ENCODE results near the gene BOK.
A peak's percentile ranks its signal among the peaks of the same experiment; 100 is the strongest.

BOK gene

DNA sequence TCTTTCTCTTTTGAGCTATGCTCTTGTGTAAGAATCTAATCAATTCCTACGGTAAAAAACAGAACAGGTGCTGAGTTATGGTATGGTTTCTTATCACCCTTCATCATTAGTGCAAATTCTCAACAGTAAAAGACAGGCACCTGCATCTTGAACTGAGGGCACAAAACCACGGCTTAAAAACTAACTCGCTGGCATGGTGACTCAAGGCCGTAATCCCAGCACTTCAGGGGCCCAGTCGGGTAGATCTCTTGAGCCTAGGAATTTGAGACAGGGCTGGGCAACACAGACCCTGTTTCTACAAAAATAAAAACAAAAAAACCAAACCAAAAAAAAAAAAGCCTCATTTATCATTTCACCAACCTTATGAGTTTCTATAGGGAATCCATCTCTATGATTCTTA lies 45.1 kb downstream of the BOK start:
- TF ChIP-seq, protein P1, sequence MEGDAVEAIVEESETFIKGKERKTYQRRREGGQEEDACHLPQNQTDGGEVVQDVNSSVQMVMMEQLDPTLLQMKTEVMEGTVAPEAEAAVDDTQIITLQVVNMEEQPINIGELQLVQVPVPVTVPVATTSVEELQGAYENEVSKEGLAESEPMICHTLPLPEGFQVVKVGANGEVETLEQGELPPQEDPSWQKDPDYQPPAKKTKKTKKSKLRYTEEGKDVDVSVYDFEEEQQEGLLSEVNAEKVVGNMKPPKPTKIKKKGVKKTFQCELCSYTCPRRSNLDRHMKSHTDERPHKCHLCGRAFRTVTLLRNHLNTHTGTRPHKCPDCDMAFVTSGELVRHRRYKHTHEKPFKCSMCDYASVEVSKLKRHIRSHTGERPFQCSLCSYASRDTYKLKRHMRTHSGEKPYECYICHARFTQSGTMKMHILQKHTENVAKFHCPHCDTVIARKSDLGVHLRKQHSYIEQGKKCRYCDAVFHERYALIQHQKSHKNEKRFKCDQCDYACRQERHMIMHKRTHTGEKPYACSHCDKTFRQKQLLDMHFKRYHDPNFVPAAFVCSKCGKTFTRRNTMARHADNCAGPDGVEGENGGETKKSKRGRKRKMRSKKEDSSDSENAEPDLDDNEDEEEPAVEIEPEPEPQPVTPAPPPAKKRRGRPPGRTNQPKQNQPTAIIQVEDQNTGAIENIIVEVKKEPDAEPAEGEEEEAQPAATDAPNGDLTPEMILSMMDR (IDR thresholded peaks at IDR 0.05; ENCODE audit: low read depth, low read length, missing control alignments): no peak
- no peak overlapping the region for H3K4me3 ChIP-seq (replicated peaks; ENCODE audit: low read depth, low read length)
- no peak for DNase-seq (ENCODE audit: extremely low read depth, low read depth)

DNA sequence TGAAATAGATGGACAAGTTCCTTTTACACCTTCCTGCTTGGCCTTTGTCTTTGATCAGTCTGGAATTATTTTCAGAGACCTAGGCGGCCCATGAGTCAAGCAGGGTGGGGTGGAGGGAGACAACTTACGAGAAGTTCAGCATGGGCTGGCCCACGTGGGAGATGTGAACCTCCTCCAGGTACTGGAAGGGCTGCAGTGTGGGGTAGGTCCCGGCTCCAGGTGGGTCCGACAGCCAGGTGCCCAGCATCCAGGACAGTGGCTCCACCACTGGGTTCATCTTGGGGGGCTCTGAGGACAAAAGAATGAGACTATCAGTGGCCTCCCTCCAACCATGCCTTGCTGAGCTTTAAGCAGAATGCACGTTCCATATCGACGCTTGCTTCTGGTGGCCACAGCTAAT lies 47.6 kb downstream of the BOK start:
- H3K4me3 ChIP-seq (replicated peaks; ENCODE audit: low read depth, low read length): no peak overlapping the region
- TF ChIP-seq, protein P1 (IDR thresholded peaks at IDR 0.05; ENCODE audit: low read depth, low read length, missing control alignments): no peak
- no peak for DNase-seq (ENCODE audit: extremely low read depth, low read depth)

DNA sequence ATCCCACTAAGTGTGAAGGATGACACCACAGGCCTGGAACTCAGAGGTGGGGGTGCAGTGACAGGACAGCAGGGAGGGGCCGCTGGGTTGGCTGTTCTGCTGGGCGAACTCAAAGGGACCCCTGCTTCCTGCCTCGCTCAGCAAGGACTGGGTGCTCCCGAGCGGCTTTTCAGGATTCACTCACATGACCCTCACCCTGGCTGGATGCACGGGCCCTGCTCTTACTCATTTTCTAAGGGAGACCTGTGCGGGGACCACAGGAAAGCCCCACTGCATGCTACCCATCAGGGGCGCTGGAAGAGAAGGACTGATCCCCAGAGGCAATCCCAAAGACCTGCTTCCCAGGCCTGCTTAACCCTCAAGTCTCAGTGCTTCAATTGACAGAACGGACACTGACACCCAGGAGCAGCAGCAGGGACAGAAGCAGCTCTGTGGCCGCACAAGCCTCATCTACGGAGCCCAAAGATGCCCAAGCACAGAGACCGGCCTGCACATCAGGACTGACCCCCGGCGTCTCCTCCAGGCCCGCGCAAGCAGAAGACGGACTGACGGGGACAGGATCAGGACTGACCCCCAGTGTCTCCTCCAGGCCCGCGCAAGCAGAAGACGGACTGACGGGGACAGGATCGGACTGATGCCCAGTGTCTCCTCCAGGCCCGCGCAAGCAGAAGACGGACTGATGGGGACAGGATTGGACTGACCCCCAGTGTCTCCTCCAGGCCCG lies 48.8 kb downstream of the BOK start:
- TF ChIP-seq, protein P1 (IDR thresholded peaks at IDR 0.05; ENCODE audit: low read depth, low read length, missing control alignments): no peak
- no peak overlapping the region for H3K4me3 ChIP-seq (replicated peaks; ENCODE audit: low read depth, low read length)
- no peak for DNase-seq (ENCODE audit: extremely low read depth, low read depth)

DNA sequence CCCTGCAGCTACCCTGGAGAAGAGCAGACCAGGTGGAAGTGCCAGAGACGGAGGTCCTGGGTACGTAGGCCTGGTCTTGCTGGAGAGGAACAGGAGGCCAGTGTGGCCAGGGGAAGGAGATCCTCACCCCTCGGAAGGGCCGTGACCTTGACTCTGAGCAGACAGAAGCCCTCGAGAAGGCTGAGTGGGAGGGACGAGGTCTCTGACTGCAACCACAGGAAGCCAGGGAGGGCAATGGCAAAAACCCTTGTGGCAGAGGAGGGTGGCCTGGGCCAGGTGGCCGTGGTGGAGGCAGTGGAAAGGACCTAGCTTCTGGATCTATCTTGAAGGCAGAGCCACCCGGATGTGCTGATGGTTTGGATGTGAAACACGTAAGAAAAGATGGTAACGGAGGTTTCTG lies 50.3 kb downstream of the BOK start:
- H3K4me3 ChIP-seq (replicated peaks; ENCODE audit: low read depth, low read length): no peak overlapping the region
- no peak for DNase-seq (ENCODE audit: extremely low read depth, low read depth)
- TF ChIP-seq, protein P1 (IDR thresholded peaks at IDR 0.05; ENCODE audit: low read depth, low read length, missing control alignments): no peak

DNA sequence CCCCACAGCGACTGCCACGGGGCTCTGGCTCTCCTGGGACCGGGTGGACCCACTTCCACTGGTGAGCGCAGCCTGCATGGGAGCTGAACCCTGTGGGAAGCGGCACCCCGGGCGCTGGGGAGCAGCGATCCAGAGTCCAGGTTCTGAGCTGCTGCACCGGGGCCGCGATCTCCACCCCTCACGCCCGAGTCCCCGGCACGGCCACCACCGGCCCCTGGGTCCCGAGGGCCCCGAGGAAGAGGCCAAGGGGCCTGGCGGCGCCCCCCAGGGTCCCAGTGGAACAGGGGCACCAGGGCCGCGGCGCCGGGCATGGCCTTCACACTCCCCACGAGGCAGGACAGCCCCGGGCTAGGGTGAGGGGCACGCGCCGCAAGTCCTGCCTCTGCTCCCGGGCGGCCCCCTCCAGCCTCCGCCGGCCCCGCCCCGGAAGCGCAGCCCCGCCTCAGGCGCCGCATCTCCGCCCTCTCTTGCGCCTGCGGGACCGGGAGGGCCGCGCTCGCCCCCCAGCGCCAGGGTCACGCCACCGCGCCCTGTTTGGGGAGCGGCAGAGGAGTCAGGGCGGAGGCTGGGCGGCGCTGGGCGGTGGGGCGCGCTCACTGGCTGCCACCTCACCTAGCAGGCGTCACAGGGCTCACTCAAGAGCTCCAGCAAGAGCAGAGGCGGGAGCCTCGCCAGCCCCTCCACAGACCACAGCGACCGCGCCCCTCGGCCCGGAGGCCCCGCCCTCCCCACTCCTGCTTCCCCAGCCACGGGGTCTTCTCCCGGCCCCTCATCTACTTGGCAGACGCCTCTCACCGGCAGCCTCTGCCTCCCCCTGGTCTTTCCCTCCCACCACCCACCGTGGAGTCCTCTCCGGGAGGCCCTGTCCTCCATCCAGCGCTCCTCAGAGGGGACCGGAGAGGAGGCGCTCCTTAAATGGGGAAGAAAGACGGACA lies 51.6 kb downstream of the BOK start:
- peak overlapping the region; percentile 44 for H3K4me3 ChIP-seq (replicated peaks; ENCODE audit: low read depth, low read length)
- TF ChIP-seq, protein P1 (IDR thresholded peaks at IDR 0.05; ENCODE audit: low read depth, low read length, missing control alignments): peak; percentile 44
- DNase-seq (ENCODE audit: extremely low read depth, low read depth): peak; percentile 41

DNA sequence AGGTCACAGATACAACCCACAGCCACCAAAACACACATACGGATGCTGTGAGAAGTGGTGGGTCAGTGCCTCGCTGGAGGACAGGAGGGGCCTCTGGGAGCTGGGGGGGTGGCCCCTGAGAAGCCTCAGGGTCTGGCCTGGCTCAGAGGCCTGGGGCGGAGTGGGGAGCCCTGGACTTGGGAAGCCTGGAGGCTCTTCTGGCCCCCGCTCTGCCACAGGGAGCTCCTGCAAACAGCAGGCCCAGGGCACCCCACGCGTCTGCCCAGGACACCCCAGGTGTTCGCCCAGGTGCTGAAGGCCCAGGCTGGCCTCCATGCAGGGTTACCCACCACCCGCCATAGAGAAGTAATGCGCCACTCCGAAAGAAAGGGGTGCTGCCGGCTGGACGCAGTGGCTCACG lies 52.5 kb downstream of the BOK start:
- no peak overlapping the region for H3K4me3 ChIP-seq (replicated peaks; ENCODE audit: low read depth, low read length)
- TF ChIP-seq, protein P1 (IDR thresholded peaks at IDR 0.05; ENCODE audit: low read depth, low read length, missing control alignments): no peak
- no peak for DNase-seq (ENCODE audit: extremely low read depth, low read depth)
